HCT116 (cell line): ENCODE results near the gene NPDC1.

Source experiments
- EZH2 ChIP-seq: fragments of 200-600 bp; sonication (generic); IDR thresholded peaks from 2 replicates; pipeline ENCODE4 v1.6.1; 2017; ENCODE audit warnings: antibody characterized with exemption, mixed run types
- JUND ChIP-seq: IDR thresholded peaks from 2 replicates; pipeline ENCODE4 v1.6.1; 2012
- POLR2AphosphoS5 ChIP-seq: IDR thresholded peaks from 2 replicates; pipeline ENCODE4 v1.6.1; 2011; ENCODE audit warnings: mild to moderate bottlenecking, low read depth, low read length, moderate library complexity
- SP1 ChIP-seq: IDR thresholded peaks from 2 replicates; pipeline ENCODE4 v1.6.1; 2012; ENCODE audit warnings: low read depth
- TCF7L2 ChIP-seq: IDR thresholded peaks from 2 replicates; pipeline ENCODE4 v1.7.0; 2011; ENCODE audit warnings: borderline replicate concordance, inconsistent platforms; ENCODE audit not compliant: insufficient read depth, insufficient read length; ENCODE audit errors: extremely low read depth
- YY1 ChIP-seq: IDR thresholded peaks from 2 replicates; pipeline ENCODE4 v1.6.1; 2011; ENCODE audit warnings: low read length, low read depth, moderate library complexity, mild to moderate bottlenecking; ENCODE audit not compliant: insufficient replicate concordance; ENCODE audit errors: extremely low read depth
- TF ChIP-seq, protein P1 (sequence below), 3 experiments: fragments of 200-600 bp in 1 of 3; sonication (generic) in 1 of 3; IDR thresholded peaks in 2 of 3; conservative IDR thresholded peaks in 1 of 3; 2 replicates each; pipeline ENCODE4 v1.5.1; 2012 to 2017; ENCODE audit warnings: low read depth in 2 of 3, low read length in 2 of 3, antibody characterized with exemption in 1 of 3, borderline replicate concordance in 1 of 3, control low read depth in 1 of 3, mild to moderate bottlenecking in 1 of 3, mixed read lengths in 1 of 3, mixed run types in 1 of 3, moderate library complexity in 1 of 3; ENCODE audit not compliant: insufficient read depth in 1 of 3
- TF ChIP-seq, protein P2 (sequence below): IDR thresholded peaks from 2 replicates; pipeline ENCODE4 v1.6.1; 2012
- TF ChIP-seq, protein P3 (sequence below): IDR thresholded peaks from 2 replicates; pipeline ENCODE4 v1.6.1; 2012; ENCODE audit warnings: low read depth

- TF ChIP-seq, protein P1, sequence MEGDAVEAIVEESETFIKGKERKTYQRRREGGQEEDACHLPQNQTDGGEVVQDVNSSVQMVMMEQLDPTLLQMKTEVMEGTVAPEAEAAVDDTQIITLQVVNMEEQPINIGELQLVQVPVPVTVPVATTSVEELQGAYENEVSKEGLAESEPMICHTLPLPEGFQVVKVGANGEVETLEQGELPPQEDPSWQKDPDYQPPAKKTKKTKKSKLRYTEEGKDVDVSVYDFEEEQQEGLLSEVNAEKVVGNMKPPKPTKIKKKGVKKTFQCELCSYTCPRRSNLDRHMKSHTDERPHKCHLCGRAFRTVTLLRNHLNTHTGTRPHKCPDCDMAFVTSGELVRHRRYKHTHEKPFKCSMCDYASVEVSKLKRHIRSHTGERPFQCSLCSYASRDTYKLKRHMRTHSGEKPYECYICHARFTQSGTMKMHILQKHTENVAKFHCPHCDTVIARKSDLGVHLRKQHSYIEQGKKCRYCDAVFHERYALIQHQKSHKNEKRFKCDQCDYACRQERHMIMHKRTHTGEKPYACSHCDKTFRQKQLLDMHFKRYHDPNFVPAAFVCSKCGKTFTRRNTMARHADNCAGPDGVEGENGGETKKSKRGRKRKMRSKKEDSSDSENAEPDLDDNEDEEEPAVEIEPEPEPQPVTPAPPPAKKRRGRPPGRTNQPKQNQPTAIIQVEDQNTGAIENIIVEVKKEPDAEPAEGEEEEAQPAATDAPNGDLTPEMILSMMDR (IDR thresholded peaks at IDR 0.05 in 2 of 3, conservative IDR thresholded peaks at IDR 0.05 in 1 of 3; ENCODE audit: borderline replicate concordance in 1 of 3, insufficient read depth in 1 of 3, low read depth in 2 of 3, low read length in 2 of 3): no peak
- no peak for TF ChIP-seq EZH2
- TF ChIP-seq SP1: no peak
- TF ChIP-seq JUND: no peak
- TF ChIP-seq, protein P2, sequence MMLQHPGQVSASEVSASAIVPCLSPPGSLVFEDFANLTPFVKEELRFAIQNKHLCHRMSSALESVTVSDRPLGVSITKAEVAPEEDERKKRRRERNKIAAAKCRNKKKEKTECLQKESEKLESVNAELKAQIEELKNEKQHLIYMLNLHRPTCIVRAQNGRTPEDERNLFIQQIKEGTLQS: no peak
- TF ChIP-seq, protein P3, sequence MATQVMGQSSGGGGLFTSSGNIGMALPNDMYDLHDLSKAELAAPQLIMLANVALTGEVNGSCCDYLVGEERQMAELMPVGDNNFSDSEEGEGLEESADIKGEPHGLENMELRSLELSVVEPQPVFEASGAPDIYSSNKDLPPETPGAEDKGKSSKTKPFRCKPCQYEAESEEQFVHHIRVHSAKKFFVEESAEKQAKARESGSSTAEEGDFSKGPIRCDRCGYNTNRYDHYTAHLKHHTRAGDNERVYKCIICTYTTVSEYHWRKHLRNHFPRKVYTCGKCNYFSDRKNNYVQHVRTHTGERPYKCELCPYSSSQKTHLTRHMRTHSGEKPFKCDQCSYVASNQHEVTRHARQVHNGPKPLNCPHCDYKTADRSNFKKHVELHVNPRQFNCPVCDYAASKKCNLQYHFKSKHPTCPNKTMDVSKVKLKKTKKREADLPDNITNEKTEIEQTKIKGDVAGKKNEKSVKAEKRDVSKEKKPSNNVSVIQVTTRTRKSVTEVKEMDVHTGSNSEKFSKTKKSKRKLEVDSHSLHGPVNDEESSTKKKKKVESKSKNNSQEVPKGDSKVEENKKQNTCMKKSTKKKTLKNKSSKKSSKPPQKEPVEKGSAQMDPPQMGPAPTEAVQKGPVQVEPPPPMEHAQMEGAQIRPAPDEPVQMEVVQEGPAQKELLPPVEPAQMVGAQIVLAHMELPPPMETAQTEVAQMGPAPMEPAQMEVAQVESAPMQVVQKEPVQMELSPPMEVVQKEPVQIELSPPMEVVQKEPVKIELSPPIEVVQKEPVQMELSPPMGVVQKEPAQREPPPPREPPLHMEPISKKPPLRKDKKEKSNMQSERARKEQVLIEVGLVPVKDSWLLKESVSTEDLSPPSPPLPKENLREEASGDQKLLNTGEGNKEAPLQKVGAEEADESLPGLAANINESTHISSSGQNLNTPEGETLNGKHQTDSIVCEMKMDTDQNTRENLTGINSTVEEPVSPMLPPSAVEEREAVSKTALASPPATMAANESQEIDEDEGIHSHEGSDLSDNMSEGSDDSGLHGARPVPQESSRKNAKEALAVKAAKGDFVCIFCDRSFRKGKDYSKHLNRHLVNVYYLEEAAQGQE: no peak
- TF ChIP-seq POLR2AphosphoS5: no peak
- no peak for TF ChIP-seq TCF7L2
- no peak for TF ChIP-seq YY1
Observed at GRCh38 chr9:137011156-137011555, 34.8 kb downstream of the NPDC1 start.
